Measurements from ENCODE around the gene AHNAK2. TPM values are rescaled to one million over a fixed set of nuclear protein-coding genes. Genes with fewer than 3 reads are reported as not detected.
"Not testable (repeated sequence)": the region's sequence is repeated elsewhere in the genome, so short reads cannot be mapped to it uniquely, and the experiment has no call there.

The AHNAK2 gene
- total and polyA plus RNA-seq, 9 of the 15 experiments (the other 6 are each of a cell fraction or from before 2014, with no cell fraction given): 0.04 to 0.09 (median 0.04) TPM; not detected in 6

GRCh38 chr14:104908303-104908702 lies 69.9 kb downstream of the AHNAK2 start (continued):
- TF ChIP-seq ZNF444 (CRISPR knock-in tag; IDR thresholded peaks at IDR 0.05) (no peak), JUND (IDR thresholded peaks at IDR 0.05; ENCODE audit: borderline replicate concordance, low read depth, low read length) (no peak), JUND (tag; IDR thresholded peaks at IDR 0.05; ENCODE audit: borderline replicate concordance, low read depth, low read length) (no peak), RBM39 (optimal IDR thresholded peaks at IDR 0.05; ENCODE audit: low read depth, low read length) (no peak), ZNF146 (CRISPR knock-in tag; IDR thresholded peaks at IDR 0.05; ENCODE audit: unreplicated experiment) (no peak), FOXK1 (CRISPR knock-in tag; IDR thresholded peaks at IDR 0.05; ENCODE audit: borderline replicate concordance) (no peak)

GRCh38 chr14:104905579-104905933 lies 72.6 kb downstream of the AHNAK2 start:
- CTCF ChIA-PET (ENCODE audit: low intra/inter-chr PET ratio); H3K9ac ChIP-seq (ENCODE audit: insufficient read depth in 1 of 2, low read depth in 2 of 2, low read length in 2 of 2); intact Hi-C loops (cut with micrococcal nuclease); BruUV-seq (replicated peaks); FAIRE-seq; H3K9me1 ChIP-seq (ENCODE audit: control insufficient read depth, insufficient read depth, low read length); H3K27ac ChIP-seq (ENCODE audit: extremely low read depth, low read depth, low read length); H4K20me1 ChIP-seq (replicated peaks; ENCODE audit: control insufficient read depth, insufficient read depth, low read length); POLR2A ChIA-PET; H3K36me3 ChIP-seq (ENCODE audit: control insufficient read depth, insufficient read depth, low read length); H3K9me3 ChIP-seq (replicated peaks; ENCODE audit: control insufficient read depth, insufficient read depth, low read depth, low read length); H3K4me3 ChIP-seq; H3K79me2 ChIP-seq (ENCODE audit: control insufficient read depth, insufficient read depth, low read length); H3K4me1 ChIP-seq (replicated peaks in 1 of 2; ENCODE audit: control insufficient read depth in 2 of 2, insufficient read depth in 2 of 2, low read length in 2 of 2); ATAC-seq; H3K4me2 ChIP-seq (ENCODE audit: insufficient read depth, low read length); H2AFZ ChIP-seq (ENCODE audit: low read depth, low read length); in situ Hi-C loops (cut with MboI); DNase-seq (ENCODE audit: extremely low read depth in 1 of 4, low spot score in 3 of 4): not testable (repeated sequence)
- 4% methylated on average over 16 of the region's 28 CpGs for WGBS (ENCODE audit: insufficient coverage, low coverage, missing lambda C conversion rate)
- H3K27me3 ChIP-seq (ENCODE audit: control insufficient read depth in 2 of 2, insufficient read depth in 2 of 2, low read length in 2 of 2): peaks cover 12 to 24% of the 10 kb centered on the region in 2 experiments; a peak in 4 of 5 replicates

- FAIRE-seq; in situ Hi-C loops (cut with MboI); CTCF ChIA-PET (ENCODE audit: low intra/inter-chr PET ratio): not testable (repeated sequence)
These were observed 73.3 kb downstream of the AHNAK2 start for GRCh38 chr14:104904650-104905578.

More at GRCh38 chr14:104904650-104905578, 73.3 kb downstream of the AHNAK2 start:
- H2AFZ ChIP-seq (ENCODE audit: low read depth, low read length); H4K20me1 ChIP-seq (replicated peaks; ENCODE audit: control insufficient read depth, insufficient read depth, low read length); intact Hi-C loops (cut with micrococcal nuclease); H3K36me3 ChIP-seq (ENCODE audit: control insufficient read depth, insufficient read depth, low read length); H3K9ac ChIP-seq (ENCODE audit: insufficient read depth in 1 of 2, low read depth in 2 of 2, low read length in 2 of 2); H3K9me1 ChIP-seq (ENCODE audit: control insufficient read depth, insufficient read depth, low read length); H3K27ac ChIP-seq (ENCODE audit: extremely low read depth, low read depth, low read length); ATAC-seq; H3K4me1 ChIP-seq (replicated peaks in 1 of 2; ENCODE audit: control insufficient read depth in 2 of 2, insufficient read depth in 2 of 2, low read length in 2 of 2); H3K4me2 ChIP-seq (ENCODE audit: insufficient read depth, low read length); H3K79me2 ChIP-seq (ENCODE audit: control insufficient read depth, insufficient read depth, low read length); H3K9me3 ChIP-seq (replicated peaks; ENCODE audit: control insufficient read depth, insufficient read depth, low read depth, low read length); DNase-seq (ENCODE audit: extremely low read depth in 1 of 4, low spot score in 3 of 4); POLR2A ChIA-PET; H3K4me3 ChIP-seq; BruUV-seq (replicated peaks): not testable (repeated sequence)
- peaks cover 12 to 24% of the 10 kb centered on the region in 2 experiments; a peak in 4 of 5 replicates for H3K27me3 ChIP-seq (ENCODE audit: control insufficient read depth in 2 of 2, insufficient read depth in 2 of 2, low read length in 2 of 2)
- 6% methylated on average over 9 of the region's 38 CpGs for WGBS (ENCODE audit: insufficient coverage, low coverage, missing lambda C conversion rate)

Measured in K562 (cell line).